ENCODE results near the gene CTXN1.
A peak's percentile ranks its signal among the peaks of the same experiment; 100 is the strongest.

The CTXN1 gene

GRCh38 chr19:7926021-7926726 lies at the start of gene CTXN1:
TSS of gene CTXN1 (minus strand) at chr19:7926135. CDS start at chr19:7925538, 597 bp downstream.
- Mint-ChIP-seq H3K36me3 (peaks cover 26% of the 10 kb centered on the region), H3K4me3 (peak within 1 kb of the TSS; percentile 77), H3K27me3 (no peaks in the 10 kb centered on the region), H3K9me3 (no peaks in the 10 kb centered on the region), H3K4me1 (peaks cover 36% of the 10 kb centered on the region), H3K27ac (no peak within 1 kb of the TSS)
- ATAC-seq, result peak; percentile 59

- Mint-ChIP-seq H3K27ac (no peak overlapping the region), H3K27me3 (no peaks in the 10 kb centered on the region), H3K36me3 (peaks cover 35% of the 10 kb centered on the region), H3K9me3 (no peaks in the 10 kb centered on the region), H3K4me1 (no peaks in the 10 kb centered on the region), H3K4me3 (no peak overlapping the region)
- no peak for ATAC-seq
Measured at GRCh38 chr19:7975037-7975436, 49.1 kb upstream of the CTXN1 start.

- ATAC-seq, result no peak
- no peak overlapping the region for H3K4me3 Mint-ChIP-seq
- H3K27me3 Mint-ChIP-seq, result no peaks in the 10 kb centered on the region
- H3K4me1 Mint-ChIP-seq, result no peaks in the 10 kb centered on the region
- H3K36me3 Mint-ChIP-seq, result peaks cover 32% of the 10 kb centered on the region
- H3K27ac Mint-ChIP-seq, result no peak overlapping the region
- H3K9me3 Mint-ChIP-seq, result no peaks in the 10 kb centered on the region
Measured at GRCh38 chr19:7973883-7974282, 47.9 kb upstream of the CTXN1 start.

GRCh38 chr19:7971553-7972520 lies 45.9 kb upstream of the CTXN1 start:
- Mint-ChIP-seq H3K4me1 (no peaks in the 10 kb centered on the region), H3K27me3 (no peaks in the 10 kb centered on the region)
- ATAC-seq, result no peak

DNA sequence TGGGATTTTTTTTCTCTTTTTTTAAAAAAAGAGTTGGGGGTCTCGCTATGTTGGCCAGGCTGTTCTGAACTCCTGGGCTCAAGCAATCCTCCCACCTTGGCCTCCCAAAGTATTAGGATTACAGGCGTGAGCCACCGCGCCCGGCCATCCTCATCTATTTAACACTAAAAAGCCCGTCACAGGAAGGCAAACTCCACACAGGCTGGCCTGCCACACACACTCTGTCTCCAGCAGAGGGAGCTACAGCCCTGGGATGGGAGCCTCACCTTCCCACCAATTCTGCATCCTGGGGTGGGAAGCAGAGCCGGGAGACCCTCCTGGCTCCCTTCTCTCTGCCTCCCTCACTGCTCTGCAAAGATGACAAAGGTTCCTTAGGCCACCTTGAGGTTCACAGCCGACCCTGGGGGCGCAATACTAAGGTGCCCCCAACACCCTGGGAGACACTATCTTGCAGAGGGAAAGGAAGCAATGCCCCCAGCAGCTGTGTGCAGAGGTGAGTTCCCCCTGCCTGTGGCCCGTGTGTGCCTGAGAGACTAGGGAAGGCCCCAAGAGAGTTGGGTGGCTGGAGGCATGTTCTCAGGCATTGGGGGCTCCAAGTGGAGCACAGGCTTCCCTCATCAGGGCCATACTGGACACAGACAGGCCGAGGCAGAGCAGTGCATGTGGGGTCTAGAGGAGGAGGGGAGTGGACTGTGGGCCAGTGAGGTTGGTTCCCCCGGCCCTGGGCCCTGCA lies 44.9 kb upstream of the CTXN1 start:
- no peaks in the 10 kb centered on the region for H3K9me3 Mint-ChIP-seq
- H3K4me3 Mint-ChIP-seq, result peak overlapping the region; percentile 27
- H3K27me3 Mint-ChIP-seq, result no peaks in the 10 kb centered on the region
- no peak for ATAC-seq
- H3K27ac Mint-ChIP-seq, result no peak overlapping the region
- peaks cover 46% of the 10 kb centered on the region for H3K36me3 Mint-ChIP-seq
- H3K4me1 Mint-ChIP-seq, result no peaks in the 10 kb centered on the region

More at GRCh38 chr19:7971553-7972520, 45.9 kb upstream of the CTXN1 start:
- Mint-ChIP-seq H3K36me3 (peaks cover 43% of the 10 kb centered on the region), H3K27ac (no peak overlapping the region), H3K4me3 (no peak overlapping the region), H3K9me3 (no peaks in the 10 kb centered on the region)

DNA sequence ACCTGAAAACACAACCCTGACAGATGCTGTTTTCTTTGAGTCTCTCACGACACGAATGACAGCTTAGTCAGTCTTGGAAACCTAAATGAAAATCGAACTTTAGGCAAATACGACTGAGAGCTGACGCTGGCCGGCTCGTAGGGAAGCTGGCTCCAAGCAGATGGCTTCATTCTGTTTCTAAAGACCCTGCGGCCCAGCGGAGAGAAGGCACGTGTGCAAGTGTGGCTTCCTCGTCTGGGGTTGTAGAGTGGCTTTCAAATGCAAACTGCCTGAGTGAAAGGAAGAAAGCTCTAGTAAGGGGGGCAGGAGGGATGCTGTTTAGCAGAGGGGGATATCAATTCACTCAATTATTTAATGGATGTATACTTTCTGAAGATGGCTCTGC lies 43.6 kb upstream of the CTXN1 start:
- Mint-ChIP-seq H3K4me1 (no peaks in the 10 kb centered on the region), H3K27me3 (no peaks in the 10 kb centered on the region), H3K9me3 (no peaks in the 10 kb centered on the region), H3K27ac (no peak overlapping the region), H3K4me3 (no peak overlapping the region), H3K36me3 (peaks cover 52% of the 10 kb centered on the region)
- no peak for ATAC-seq

DNA sequence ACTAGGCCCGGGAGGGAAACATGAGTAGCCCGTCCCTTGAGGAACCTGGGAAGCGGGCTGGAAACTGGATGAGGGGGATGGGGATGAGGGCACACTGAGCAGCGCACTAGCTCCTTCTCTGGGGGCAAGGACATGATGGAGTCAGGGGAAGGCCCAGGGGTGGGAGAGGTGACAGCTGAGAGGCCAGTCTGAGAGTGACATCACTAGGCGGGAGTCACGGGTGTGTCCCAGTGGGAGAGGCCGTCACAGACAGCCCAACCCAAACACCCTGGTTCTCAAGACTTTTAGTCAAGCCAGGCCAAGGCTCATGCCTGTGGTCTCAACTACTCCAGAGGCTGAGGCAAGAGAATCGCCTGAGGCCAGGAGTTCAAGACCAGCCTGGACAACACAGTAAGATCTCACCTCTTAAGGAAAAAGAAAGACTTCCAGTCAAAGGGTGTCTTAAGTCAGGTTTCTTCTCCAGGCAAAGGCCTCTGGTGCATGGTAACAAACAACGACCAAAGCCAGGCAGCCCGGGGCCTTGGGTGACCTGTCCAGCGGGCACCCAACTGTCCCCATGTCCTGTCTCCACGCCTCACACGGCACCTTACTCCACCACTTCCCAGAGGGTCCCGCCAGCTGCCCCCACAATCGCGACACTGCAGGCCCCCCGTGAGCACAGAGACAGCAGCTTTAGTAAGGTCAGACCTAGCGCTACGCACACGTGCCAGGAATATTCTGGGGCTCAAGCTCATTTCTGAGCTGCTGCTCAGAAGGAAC lies 43.0 kb upstream of the CTXN1 start:
- H3K4me3 Mint-ChIP-seq, result no peak overlapping the region
- no peak overlapping the region for H3K27ac Mint-ChIP-seq
- no peaks in the 10 kb centered on the region for H3K4me1 Mint-ChIP-seq
- no peak for ATAC-seq
- H3K36me3 Mint-ChIP-seq, result peaks cover 50% of the 10 kb centered on the region
- no peaks in the 10 kb centered on the region for H3K27me3 Mint-ChIP-seq
- H3K9me3 Mint-ChIP-seq, result no peaks in the 10 kb centered on the region

GRCh38 chr19:7968008-7968795 lies 42.3 kb upstream of the CTXN1 start:
- Mint-ChIP-seq H3K27me3 (no peaks in the 10 kb centered on the region), H3K4me1 (no peaks in the 10 kb centered on the region), H3K4me3 (no peak overlapping the region), H3K36me3 (peaks cover 44% of the 10 kb centered on the region), H3K27ac (no peak overlapping the region), H3K9me3 (no peaks in the 10 kb centered on the region)
- ATAC-seq, result no peak

DNA sequence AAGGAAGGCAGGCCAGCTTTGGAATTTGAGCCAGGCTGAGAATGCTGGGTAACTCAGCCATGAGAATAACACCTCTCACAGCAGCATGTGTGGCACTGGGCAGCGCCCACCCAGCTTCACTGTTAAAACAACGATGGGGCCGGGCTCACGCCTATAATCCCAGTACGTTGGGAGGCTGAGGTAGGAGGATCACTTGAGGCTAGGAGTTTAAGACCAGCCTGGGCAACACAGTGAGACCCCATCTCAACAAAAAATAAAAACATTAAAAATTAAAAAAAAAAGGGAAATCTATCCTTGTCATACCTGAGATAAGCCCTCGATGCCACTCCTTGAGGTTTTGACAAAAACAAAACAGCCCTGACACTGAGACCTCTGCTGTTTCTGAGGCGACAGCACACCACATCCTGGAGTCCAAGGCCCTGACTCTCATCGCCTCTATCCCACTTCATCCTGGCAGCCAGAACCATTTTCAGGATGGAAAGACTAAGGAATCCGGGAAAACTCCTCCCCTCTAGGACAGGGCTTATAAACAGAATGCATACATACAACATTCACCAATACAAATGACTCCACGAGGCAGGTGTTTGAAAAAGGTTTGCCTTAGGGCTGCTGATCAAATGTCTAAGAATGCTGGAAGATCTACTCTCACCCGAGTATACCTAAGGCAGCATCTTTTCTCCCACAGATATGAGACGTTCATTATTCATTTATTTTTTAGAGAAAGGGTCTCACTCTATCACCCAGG lies 40.2 kb upstream of the CTXN1 start:
- Mint-ChIP-seq H3K27me3 (no peaks in the 10 kb centered on the region), H3K27ac (no peak overlapping the region), H3K4me1 (no peaks in the 10 kb centered on the region), H3K4me3 (no peak overlapping the region), H3K36me3 (peaks cover 51% of the 10 kb centered on the region), H3K9me3 (no peaks in the 10 kb centered on the region)
- ATAC-seq, result no peak

GRCh38 chr19:7965259-7965841 lies 39.4 kb upstream of the CTXN1 start:
- Mint-ChIP-seq H3K36me3 (peaks cover 50% of the 10 kb centered on the region), H3K27ac (no peak overlapping the region), H3K9me3 (no peaks in the 10 kb centered on the region)

DNA sequence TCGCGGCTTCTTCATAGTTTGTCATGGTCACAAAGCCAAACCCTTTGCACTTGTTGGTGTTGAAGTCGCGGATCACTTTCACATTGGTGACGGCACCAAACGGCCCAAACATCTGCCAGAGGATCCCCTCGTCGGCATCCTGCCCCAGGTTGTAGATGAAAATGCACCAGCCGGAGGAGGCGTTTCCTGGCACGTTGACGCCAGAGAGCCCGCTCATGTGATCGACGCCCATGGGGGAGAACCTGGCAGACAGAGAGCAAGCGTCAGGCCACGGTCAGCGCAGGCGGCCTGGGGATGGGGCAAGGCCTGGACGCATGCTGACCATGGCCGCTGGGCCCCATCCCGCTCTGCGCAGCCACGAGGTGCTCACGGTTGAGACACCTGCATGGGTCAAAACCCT lies 37.6 kb upstream of the CTXN1 start:
- H3K27ac Mint-ChIP-seq, result no peak overlapping the region
- H3K4me1 Mint-ChIP-seq, result no peaks in the 10 kb centered on the region

More at GRCh38 chr19:7965259-7965841, 39.4 kb upstream of the CTXN1 start:
- Mint-ChIP-seq H3K4me3 (no peak overlapping the region), H3K27me3 (no peaks in the 10 kb centered on the region), H3K4me1 (no peaks in the 10 kb centered on the region)
- no peak for ATAC-seq

GRCh38 chr19:7962644-7963268 lies 36.8 kb upstream of the CTXN1 start:
- Mint-ChIP-seq H3K4me3 (no peak overlapping the region), H3K9me3 (no peaks in the 10 kb centered on the region), H3K4me1 (no peaks in the 10 kb centered on the region), H3K27ac (no peak overlapping the region), H3K27me3 (no peaks in the 10 kb centered on the region), H3K36me3 (peaks cover 49% of the 10 kb centered on the region)
- ATAC-seq, result no peak

More for the DNA sequence above, 37.6 kb upstream of the CTXN1 start:
- no peak for ATAC-seq
- Mint-ChIP-seq H3K4me3 (no peak overlapping the region), H3K27me3 (no peaks in the 10 kb centered on the region), H3K36me3 (peaks cover 49% of the 10 kb centered on the region), H3K9me3 (no peaks in the 10 kb centered on the region)
